ENCODE results near the gene KAT2B.

KAT2B gene

DNA sequence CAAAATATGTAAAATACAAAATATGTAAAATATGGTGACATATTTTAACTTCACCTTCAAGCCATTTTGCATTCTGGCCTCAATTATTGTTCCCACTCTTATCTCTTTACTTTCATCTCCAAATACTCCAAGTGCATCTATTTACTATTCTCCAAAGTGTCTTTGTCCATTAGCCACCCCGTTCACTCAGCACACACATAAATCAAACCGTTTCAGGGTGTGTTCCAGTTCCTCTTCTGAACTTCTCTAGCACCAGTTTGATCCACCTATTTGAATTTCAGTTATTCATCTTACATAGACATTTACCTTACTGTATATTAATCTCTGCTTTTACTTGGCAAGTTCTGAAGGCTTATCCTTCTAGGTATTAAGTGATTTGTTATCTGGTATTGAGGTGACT lies 100.6 kb downstream of the KAT2B start:
- no peak overlapping the region for H3K4me3 ChIP-seq (ENCODE audit: low read length)
- TF ChIP-seq, protein P1, sequence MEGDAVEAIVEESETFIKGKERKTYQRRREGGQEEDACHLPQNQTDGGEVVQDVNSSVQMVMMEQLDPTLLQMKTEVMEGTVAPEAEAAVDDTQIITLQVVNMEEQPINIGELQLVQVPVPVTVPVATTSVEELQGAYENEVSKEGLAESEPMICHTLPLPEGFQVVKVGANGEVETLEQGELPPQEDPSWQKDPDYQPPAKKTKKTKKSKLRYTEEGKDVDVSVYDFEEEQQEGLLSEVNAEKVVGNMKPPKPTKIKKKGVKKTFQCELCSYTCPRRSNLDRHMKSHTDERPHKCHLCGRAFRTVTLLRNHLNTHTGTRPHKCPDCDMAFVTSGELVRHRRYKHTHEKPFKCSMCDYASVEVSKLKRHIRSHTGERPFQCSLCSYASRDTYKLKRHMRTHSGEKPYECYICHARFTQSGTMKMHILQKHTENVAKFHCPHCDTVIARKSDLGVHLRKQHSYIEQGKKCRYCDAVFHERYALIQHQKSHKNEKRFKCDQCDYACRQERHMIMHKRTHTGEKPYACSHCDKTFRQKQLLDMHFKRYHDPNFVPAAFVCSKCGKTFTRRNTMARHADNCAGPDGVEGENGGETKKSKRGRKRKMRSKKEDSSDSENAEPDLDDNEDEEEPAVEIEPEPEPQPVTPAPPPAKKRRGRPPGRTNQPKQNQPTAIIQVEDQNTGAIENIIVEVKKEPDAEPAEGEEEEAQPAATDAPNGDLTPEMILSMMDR (IDR thresholded peaks at IDR 0.05; ENCODE audit: insufficient read depth, low read depth, low read length, missing control alignments): no peak
- DNase-seq (ENCODE audit: low read depth): no peak

DNA sequence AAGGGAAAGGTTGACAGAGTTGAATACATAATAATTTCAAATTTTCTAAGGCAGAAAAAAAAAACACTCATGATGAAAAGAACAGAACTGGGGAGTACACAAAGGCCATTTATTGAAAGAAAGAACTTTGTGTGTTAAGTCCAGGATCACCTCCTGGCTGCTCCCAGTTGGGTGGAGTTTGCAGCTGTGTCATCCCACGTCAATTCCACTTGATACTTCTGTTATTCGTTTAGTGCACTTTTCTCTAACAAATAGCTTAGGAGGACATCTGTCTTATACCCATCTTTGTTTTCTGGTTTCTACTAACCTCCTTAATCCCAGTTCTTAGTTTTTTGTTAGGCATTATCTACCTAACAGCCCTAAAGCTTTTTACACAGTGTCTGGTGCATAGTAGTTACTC lies 101.1 kb downstream of the KAT2B start:
- TF ChIP-seq, protein P1 (IDR thresholded peaks at IDR 0.05; ENCODE audit: insufficient read depth, low read depth, low read length, missing control alignments): no peak
- DNase-seq (ENCODE audit: low read depth): no peak
- no peak overlapping the region for H3K4me3 ChIP-seq (ENCODE audit: low read length)

DNA sequence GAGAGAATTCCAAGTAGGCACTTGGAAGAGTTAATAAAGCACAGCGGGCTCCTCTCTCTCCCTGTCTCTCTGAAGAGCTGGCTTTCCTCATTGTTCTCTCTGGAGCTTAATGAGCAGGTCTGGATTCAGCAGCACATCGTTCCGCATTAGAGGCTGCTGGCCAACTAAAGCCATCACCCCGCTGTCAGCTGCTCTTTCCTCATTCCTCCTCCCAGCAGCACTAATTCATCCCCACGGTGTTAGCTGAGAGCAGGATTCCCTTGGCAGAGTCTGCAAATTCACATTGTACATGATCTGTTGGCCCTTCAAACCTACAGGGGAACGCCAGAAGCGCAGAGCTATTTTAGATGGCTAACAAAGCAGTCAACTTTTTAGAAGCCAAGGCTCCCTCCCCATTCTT lies 101.6 kb downstream of the KAT2B start:
- no peak for DNase-seq (ENCODE audit: low read depth)
- H3K4me3 ChIP-seq (ENCODE audit: low read length): no peak overlapping the region
- TF ChIP-seq, protein P1 (IDR thresholded peaks at IDR 0.05; ENCODE audit: insufficient read depth, low read depth, low read length, missing control alignments): no peak

DNA sequence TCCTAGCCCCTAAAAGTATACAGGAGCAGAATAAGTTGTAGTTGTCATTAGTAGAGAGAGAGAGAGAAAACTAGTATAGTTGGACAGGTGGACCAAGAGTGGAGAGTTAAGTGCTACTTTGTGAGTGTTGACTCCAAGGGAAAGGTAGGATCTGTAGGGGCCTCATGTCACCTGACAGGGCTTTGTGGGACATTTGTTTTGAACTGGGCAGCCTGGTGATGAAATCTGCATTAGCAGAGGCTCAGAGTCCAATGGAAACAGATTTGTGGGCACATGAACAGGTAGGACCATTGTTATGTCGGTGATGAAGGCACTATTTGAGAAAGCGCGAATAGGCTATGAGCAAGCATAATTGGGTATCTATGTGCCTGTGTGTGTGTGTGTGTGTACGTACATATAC lies 102.3 kb downstream of the KAT2B start:
- no peak for DNase-seq (ENCODE audit: low read depth)
- H3K4me3 ChIP-seq (ENCODE audit: low read length): no peak overlapping the region
- TF ChIP-seq, protein P1 (IDR thresholded peaks at IDR 0.05; ENCODE audit: insufficient read depth, low read depth, low read length, missing control alignments): no peak

DNA sequence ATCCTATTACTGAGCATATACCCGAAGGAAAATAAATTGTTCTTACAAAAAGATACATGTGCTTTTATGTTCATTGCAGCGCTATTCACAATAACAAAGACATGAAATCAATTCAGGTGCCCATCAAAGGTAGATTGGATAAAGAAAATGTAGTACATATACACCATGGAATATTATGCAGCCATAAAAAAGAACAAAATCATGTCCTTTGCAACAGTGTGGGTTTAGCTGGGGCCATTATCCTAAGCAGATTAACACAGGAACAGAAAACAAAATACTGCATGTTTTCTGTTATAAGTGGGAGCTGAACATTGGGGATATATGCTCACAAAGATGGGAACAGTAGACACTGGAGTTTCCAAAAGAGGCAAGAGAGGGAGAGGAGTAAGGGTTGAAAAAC lies 103.3 kb downstream of the KAT2B start:
- no peak for DNase-seq (ENCODE audit: low read depth)
- TF ChIP-seq, protein P1 (IDR thresholded peaks at IDR 0.05; ENCODE audit: insufficient read depth, low read depth, low read length, missing control alignments): no peak

DNA sequence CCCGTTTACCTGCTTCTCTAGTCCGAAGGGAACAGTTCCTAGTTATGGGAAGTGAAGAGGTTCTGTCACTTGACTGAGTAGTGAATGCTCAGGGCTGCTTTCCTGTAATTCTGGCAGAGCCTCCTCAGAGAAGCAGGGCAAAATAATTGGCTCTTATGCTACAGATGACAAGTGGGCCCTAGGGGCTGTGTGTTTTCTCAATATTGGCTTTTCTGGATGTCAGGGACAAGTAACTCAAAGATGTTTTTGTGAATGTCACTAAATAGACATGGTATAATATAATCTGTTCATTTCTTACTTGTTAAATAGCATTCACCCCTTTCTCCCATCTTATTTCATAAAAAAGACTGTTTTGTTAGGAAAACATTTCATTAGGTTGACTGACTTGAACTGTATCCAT lies 105.6 kb downstream of the KAT2B start:
- DNase-seq (ENCODE audit: low read depth): no peak
- TF ChIP-seq, protein P1 (IDR thresholded peaks at IDR 0.05; ENCODE audit: insufficient read depth, low read depth, low read length, missing control alignments): no peak
- no peak overlapping the region for H3K4me3 ChIP-seq (ENCODE audit: low read length)

More for the DNA sequence above, 103.3 kb downstream of the KAT2B start:
- no peak overlapping the region for H3K4me3 ChIP-seq (ENCODE audit: low read length)

DNA sequence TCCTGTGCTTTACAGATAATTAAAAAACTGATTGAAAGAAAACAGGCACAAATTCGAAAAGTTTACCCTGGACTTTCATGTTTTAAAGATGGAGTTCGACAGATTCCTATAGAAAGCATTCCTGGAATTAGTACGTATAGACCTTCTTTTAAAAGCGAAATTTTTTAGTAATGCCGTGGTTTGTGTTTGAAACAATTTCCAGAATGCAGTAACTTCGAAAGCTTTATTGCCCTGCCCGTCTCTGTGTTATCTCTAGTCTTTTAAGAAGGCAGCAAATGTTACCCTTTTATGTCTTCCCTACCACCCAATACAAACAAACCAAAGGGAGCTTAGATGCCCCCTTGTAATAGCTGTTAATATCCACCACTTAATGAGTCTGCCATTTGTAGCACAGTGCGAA lies 106.1 kb downstream of the KAT2B start:
- H3K4me3 ChIP-seq (ENCODE audit: low read length): no peak overlapping the region
- TF ChIP-seq, protein P1 (IDR thresholded peaks at IDR 0.05; ENCODE audit: insufficient read depth, low read depth, low read length, missing control alignments): no peak
- no peak for DNase-seq (ENCODE audit: low read depth)
